HG02678 (cell line): ENCODE results near the gene MYCBPAP.
A peak's percentile ranks its signal among the peaks of the same experiment; 100 is the strongest.

ENCODE experiments used
- ATAC-seq: cut with Tn5 transposase; IDR thresholded peaks from one replicate; pipeline ENCODE4 v1.9.1; 2021; ENCODE audit warnings: mild to moderate bottlenecking, moderate library complexity; ENCODE audit not compliant: unreplicated experiment

MYCBPAP gene

GRCh38 chr17:50487213-50488096 lies 20.8 kb upstream of the MYCBPAP start:
- ATAC-seq = no peak

GRCh38 chr17:50488880-50489279 lies 19.4 kb upstream of the MYCBPAP start:
- ATAC-seq = no peak

DNA sequence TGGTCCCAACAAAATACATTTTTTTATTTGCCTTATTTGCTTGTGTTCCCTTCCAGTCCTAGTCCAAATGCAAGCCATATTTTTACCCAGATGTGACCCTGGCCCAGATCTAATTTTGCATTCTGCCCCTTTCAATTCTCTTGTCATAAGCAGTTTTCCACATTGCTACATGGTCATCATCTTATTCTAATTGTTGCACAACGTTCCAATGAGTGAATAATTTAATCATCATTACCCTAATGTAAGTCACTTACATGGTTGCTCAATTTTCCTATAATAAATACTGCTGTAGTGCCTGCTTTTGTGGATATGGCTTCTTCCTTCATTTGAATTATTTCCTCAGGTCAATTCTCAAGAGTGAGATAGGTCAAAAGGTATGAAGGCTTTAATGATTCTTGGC lies 16.7 kb upstream of the MYCBPAP start:
- ATAC-seq = no peak

DNA sequence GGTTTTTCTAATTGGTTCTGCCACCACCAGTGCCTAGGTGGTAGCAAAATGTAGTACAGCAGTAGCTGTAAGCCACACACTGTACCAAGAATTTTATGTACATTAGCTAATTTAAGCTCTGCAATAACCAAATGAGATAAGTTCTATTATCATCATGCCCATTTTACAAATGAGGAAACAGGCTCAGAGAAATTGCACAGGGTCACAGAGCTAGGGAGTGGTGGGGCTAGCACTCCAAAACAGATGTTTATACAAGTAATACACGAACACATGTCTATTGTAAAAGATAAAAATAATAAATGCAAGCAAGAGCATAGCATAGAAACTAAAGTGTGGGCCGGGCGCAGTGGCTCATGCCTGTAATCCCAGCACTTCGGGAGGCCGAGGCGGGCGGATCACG lies 16.0 kb upstream of the MYCBPAP start:
- ATAC-seq = no peak

GRCh38 chr17:50493744-50494143 lies 14.5 kb upstream of the MYCBPAP start:
- ATAC-seq = no peak

- no peak for ATAC-seq
Measured at GRCh38 chr17:50495217-50495823, 12.9 kb upstream of the MYCBPAP start.

DNA sequence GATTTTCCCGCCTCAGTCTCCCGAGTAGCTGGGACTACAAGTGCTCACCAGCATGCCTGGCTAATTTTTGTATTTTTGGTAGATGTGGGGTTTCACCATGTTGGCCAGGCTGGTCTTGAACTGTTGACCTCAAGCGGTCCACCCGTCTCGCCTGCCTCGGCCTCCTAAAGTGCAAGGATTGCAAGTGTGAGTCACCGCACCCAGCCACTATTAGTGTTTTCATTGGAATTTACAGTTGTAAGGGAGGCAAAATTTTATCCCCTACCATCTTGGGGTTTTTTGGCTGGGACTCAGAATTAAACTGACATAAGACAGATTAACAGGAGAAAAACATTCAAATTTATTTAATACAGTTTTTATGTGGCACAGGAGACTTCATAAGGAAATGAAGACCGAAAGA lies 12.3 kb upstream of the MYCBPAP start:
- ATAC-seq = no peak

DNA sequence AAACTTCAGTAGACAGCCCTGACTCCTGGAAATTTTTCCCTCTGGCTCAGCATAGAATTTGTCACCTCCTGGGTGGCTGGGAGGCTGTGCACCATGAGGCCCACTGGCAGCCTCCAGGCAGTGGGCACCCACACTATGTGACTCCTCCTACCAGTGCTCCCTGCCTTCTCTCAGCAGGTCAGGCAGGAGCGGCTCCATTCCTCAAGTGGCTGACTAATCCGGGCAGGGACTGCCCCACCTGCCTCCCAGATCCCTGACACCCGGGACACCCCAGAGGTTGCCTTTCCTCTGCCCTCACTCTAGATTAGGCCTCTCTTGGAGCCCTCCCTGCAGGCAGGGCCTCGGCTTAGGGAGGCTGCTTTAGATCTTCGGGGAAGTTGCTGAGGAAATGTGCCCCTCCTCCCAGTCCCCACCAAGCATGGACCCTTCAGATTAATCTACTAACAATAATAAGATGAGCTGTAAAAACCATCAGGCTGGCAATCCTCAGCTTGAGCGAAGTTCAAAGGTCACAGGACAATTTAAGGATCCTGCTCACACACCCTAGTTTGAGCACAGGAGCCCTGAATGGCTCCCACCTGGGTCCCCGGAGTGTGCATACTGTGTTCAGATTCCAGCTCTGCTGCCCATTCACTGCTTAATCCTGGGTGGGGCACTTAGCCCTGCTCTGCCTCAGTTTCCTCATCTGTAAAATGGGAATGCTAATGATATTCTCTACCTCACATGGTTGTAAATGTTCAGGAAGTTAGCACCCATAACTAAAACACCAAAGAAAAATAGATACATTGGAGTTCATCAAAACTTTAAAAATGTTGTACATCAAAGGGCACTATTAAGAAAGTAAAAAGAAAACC lies 10.0 kb upstream of the MYCBPAP start:
- ATAC-seq = no peak

DNA sequence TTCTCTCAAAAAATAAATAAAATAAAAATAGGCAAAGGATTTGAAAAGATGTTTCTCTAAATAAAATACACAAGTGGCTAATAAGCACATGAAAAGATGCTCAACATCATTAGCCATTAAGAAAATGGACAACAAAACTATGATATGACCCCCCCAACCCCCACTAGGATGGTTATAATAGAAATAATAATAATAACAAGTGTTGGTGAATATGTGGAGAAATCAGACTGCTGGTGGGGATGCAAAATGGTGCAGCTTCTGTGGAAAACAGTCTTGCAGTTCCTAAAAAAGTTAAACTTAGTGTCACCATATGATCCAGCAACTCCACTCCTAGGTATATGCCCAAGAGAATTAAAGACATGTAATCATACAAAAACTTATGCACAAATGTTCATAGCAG lies 9.0 kb upstream of the MYCBPAP start:
- ATAC-seq = no peak

DNA sequence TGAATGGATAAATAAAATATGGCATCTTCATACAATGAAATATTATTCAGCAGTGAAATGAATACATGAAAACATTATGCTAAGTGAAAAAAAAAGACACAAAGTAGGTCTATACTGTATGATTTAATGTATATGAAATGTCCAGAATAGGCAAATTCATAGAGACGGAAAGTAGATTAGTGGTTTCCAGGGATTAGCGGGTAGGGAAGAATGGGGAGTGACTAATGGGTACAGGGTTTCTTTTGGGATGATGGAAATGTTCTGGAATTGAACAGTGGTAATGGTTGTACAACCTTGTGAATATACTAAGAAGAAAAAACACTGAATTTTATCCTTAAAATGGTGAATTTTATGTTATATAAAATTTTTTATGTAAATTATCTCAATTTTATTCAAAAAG lies 8.5 kb upstream of the MYCBPAP start:
- no peak for ATAC-seq

DNA sequence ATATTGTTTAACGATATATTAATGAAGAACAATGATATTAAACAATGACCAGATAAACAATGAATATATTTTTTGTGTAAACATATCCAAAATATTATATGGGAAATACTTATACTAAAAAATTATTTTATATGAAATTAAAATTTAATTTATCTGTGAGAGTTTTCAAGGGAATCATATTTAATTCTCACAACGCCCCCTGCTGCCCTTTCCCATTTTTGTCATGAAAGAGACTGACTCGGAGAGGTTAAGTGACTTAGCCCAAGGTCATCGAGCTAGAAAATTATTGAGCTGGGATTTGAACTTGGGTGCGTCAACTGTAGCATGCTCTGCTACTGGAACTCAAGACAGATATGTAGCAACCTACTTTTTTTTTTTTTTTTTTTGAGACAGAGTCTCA lies 7.2 kb upstream of the MYCBPAP start:
- no peak for ATAC-seq

- ATAC-seq = no peak
Measured at GRCh38 chr17:50502301-50502990, 5.8 kb upstream of the MYCBPAP start.

DNA sequence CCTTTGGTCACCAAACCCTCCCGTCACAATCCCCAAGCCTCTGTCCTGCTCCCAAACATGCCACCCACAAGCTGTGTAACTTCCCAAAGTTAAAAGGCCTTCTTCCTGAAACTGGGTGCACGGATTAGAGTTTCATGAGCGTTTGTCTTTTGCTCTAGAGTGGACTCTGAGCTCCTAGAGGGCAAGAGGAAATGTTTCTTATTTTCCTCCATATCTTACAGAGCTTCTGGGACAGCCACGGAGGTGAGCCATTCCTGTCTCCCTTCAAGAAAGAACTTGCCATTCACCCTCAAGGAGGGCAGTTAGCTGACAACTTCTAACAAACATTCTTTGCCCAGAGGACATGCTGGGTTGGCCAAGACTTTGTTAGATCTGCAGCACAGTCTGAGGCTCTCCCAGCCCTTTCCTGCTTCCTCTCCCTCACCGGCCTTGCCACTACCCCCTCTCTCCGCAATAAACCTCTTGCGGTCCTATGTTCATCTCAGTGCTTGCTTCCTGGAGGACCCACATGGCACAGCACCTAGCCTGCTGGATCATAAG lies 2.6 kb upstream of the MYCBPAP start:
- no peak for ATAC-seq

DNA sequence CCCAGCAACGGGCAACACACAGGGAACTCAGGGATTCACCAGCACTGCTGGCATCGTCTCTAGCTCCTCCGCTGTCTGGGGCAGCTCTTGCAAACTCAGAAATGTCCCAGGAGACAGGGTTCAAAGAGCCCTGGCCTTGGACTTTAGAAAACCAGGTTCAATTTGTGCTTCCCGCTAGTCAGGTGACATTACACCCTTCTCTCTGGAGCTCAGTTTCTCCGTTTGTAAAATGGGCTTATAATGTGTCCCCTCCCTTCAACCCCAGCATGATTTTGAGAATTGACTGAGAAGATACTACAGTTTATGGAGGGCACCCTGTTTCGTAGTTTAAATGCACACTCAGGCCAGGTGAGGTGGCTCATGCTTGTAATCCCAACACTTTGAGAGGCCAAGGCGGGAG lies 1.9 kb upstream of the MYCBPAP start:
- no peak for ATAC-seq

- ATAC-seq = no peak
Measured at GRCh38 chr17:50508573-50509460, 578 bp downstream of the MYCBPAP start.

- peak; percentile 81 for ATAC-seq
Measured at GRCh38 chr17:50511058-50511457, 2.8 kb downstream of the MYCBPAP start.

GRCh38 chr17:50513495-50513894 lies 5.3 kb downstream of the MYCBPAP start:
- ATAC-seq = no peak

DNA sequence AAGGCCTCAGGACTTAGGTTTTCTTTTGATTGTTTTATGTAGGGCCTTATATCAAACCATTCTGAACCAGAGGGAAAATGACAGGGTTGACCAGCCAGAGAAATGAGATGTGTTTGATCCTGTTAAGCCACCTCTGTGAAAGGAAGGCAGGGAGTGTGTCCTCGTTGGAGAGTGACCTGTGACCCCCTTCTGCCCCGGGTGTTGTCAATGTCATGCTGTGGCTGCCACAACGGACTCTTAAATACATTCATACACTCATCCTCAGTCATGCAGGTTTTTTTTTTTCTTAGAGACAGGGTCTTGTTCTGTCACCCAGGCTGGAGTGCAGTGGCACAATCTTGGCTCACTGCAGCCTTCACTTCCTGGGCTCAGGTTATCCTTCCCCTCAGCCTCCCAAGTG lies 6.1 kb downstream of the MYCBPAP start:
- no peak for ATAC-seq

GRCh38 chr17:50514936-50515702 lies 6.9 kb downstream of the MYCBPAP start:
- ATAC-seq = no peak
